K562 (cell line): Measurements from ENCODE around the gene ALK. TPM values are rescaled to one million over a fixed set of nuclear protein-coding genes. Genes with fewer than 3 reads are reported as not detected.

Source experiments
- ATAC-seq: fragments of 200-7000 bp; cut with Tn5 transposase; 3 replicates; pipeline ENCODE4 v1.9.1; 2020; ENCODE audit warnings: moderate library complexity
- BruUV-seq: library from RNA; stranded (reverse); fragments of 400-500 nt; replicated peaks from 2 replicates; lab custom pipeline; 2021; lab: Mats Ljungman, UMichigan
- CTCF ChIA-PET: fragments of 300-600 bp; formaldehyde crosslinking; extraction: SDS; loops from one replicate; lab custom pipeline; 2021; ENCODE audit warnings: low intra/inter-chr PET ratio; lab: Yijun Ruan, JAX
- POLR2A ChIA-PET: fragments of 300-600, 350-650 bp; sonication (Branson Sonifier 250); formaldehyde crosslinking; extraction: SDS; loops from one replicate; lab custom pipeline; 2021; ENCODE audit warnings: antibody characterized with exemption, inconsistent platforms; lab: Yijun Ruan, JAX
- DNase-seq, 4 experiments: peaks; one replicate each; pipeline versions ENCODE4 v3.0.0 to v3.0.0-alpha.2; 2011 to 2018; ENCODE audit warnings: low spot score in 3 of 4, mixed read lengths in 3 of 4; ENCODE audit errors: extremely low read depth in 1 of 4
- FAIRE-seq: peaks from 2 replicates; lab custom pipeline; 2011; peaks lifted over from hg19 to GRCh38; lab: Jason Lieb, UNC
- H2AFZ ChIP-seq: 2 replicates; pipeline ENCODE4 v1.6.0; 2011; ENCODE audit warnings: low read depth, low read length, control low read depth, inconsistent platforms
- H3K27ac ChIP-seq: fragments of 200-600 bp; 3 replicates; pipeline ENCODE4 v1.8.0; 2011; ENCODE audit warnings: low read depth, mild to moderate bottlenecking, control low read depth, inconsistent platforms, low read length, moderate library complexity, mixed read lengths; ENCODE audit errors: extremely low read depth
- H3K27me3 ChIP-seq, 2 experiments: fragments of 300-600 bp in 1 of 2; 2 replicates in 1 of 2; 3 replicates in 1 of 2; pipeline versions ENCODE4 v1.6.0 to v1.8.0; 2011; ENCODE audit warnings: inconsistent platforms in 2 of 2, low read length in 2 of 2, mild to moderate bottlenecking in 1 of 2, mixed read lengths in 1 of 2, moderate library complexity in 1 of 2; ENCODE audit not compliant: control insufficient read depth in 2 of 2, insufficient read depth in 2 of 2
- H3K36me3 ChIP-seq: fragments of 300-600 bp; 3 replicates; pipeline ENCODE4 v1.8.0; 2011; ENCODE audit warnings: mild to moderate bottlenecking, low read length, inconsistent platforms; ENCODE audit not compliant: control insufficient read depth, insufficient read depth
- H3K4me1 ChIP-seq, 2 experiments: fragments of 200-600 bp in 1 of 2; replicated peaks in 1 of 2; 2 replicates in 1 of 2; 3 replicates in 1 of 2; pipeline versions ENCODE4 v1.5.1 to v1.8.0; 2011; ENCODE audit warnings: inconsistent platforms in 2 of 2, low read length in 2 of 2, mild to moderate bottlenecking in 1 of 2, mixed read lengths in 1 of 2, moderate library complexity in 1 of 2; ENCODE audit not compliant: control insufficient read depth in 2 of 2, insufficient read depth in 2 of 2
- H3K4me2 ChIP-seq: 2 replicates; pipeline ENCODE4 v1.6.1; 2011; ENCODE audit warnings: low read length, control low read depth, inconsistent platforms, mixed read lengths; ENCODE audit not compliant: insufficient read depth
- H3K4me3 ChIP-seq: fragments of 200-600 bp; sonication (generic), shearing (Covaris generic); 2 replicates; pipeline ENCODE4 v1.5.1; 2016; ENCODE audit warnings: control low read depth, inconsistent platforms
- H3K79me2 ChIP-seq: fragments of 200-600 bp; 3 replicates; pipeline ENCODE4 v1.8.0; 2011; ENCODE audit warnings: low read length, inconsistent platforms; ENCODE audit not compliant: control insufficient read depth, insufficient read depth
- H3K9ac ChIP-seq, 2 experiments: 2 replicates each; pipeline versions ENCODE4 v1.6.0 to v1.6.1; 2011; ENCODE audit warnings: low read depth in 2 of 2, low read length in 2 of 2, control low read depth in 1 of 2, inconsistent platforms in 1 of 2, mild to moderate bottlenecking in 1 of 2, mixed read lengths in 1 of 2; ENCODE audit not compliant: insufficient read depth in 1 of 2
- H3K9me1 ChIP-seq: one replicate; pipeline ENCODE4 v1.6.0; 2011; ENCODE audit warnings: inconsistent platforms, mild to moderate bottlenecking, low read length, moderate library complexity; ENCODE audit not compliant: control insufficient read depth, insufficient read depth
- H3K9me3 ChIP-seq: replicated peaks from 2 replicates; pipeline ENCODE4 v1.5.1; 2011; ENCODE audit warnings: low read depth, low read length, inconsistent platforms; ENCODE audit not compliant: control insufficient read depth, insufficient read depth
- H4K20me1 ChIP-seq: replicated peaks from 2 replicates; pipeline ENCODE4 v1.6.1; 2011; ENCODE audit warnings: low read length, inconsistent platforms, mixed read lengths; ENCODE audit not compliant: control insufficient read depth, insufficient read depth
- BRF1 ChIP-seq: IDR thresholded peaks from 3 replicates; pipeline ENCODE4 v1.6.1; 2011; ENCODE audit warnings: borderline replicate concordance, mild to moderate bottlenecking; ENCODE audit not compliant: insufficient read length; ENCODE audit errors: extremely low read depth
- CBX2 ChIP-seq: fragments of 200-600 bp; sonication (generic); IDR thresholded peaks from one replicate; pipeline ENCODE4 v1.6.1; 2012; ENCODE audit warnings: mild to moderate bottlenecking, low read length, inconsistent platforms; ENCODE audit not compliant: insufficient read depth, poor library complexity, severe bottlenecking
- HDAC6 ChIP-seq: IDR thresholded peaks from 2 replicates; pipeline ENCODE4 v1.6.1; 2012; ENCODE audit warnings: low read depth, mild to moderate bottlenecking, control low read depth, inconsistent platforms, low read length, moderate library complexity
- HDAC8 ChIP-seq: fragments of 450-650 bp; IDR thresholded peaks from 2 replicates; pipeline ENCODE4 v1.6.1; 2016; ENCODE audit warnings: mild to moderate bottlenecking, missing genetic modification characterization, moderate library complexity, missing compliant biosample characterization
- HMGN3 ChIP-seq: IDR thresholded peaks from 2 replicates; pipeline ENCODE4 v1.6.1; 2011; ENCODE audit warnings: borderline replicate concordance, low read depth, mild to moderate bottlenecking, mixed read lengths, low read length; ENCODE audit not compliant: insufficient read length; ENCODE audit errors: extremely low read depth
- KLF6 ChIP-seq: fragments of 250-450 bp; sonication (Bioruptor Pico); IDR thresholded peaks from 2 replicates; pipeline ENCODE4 v1.4.0; 2020; ENCODE audit warnings: mild to moderate bottlenecking, moderate library complexity, borderline replicate concordance
- POLR3A ChIP-seq: IDR thresholded peaks from 2 replicates; pipeline ENCODE4 v1.6.1; 2011; ENCODE audit warnings: borderline replicate concordance, mild to moderate bottlenecking, moderate library complexity; ENCODE audit not compliant: insufficient read length, insufficient read depth; ENCODE audit errors: extremely low read depth
- SMARCA4 ChIP-seq: fragments of 450-650 bp; IDR thresholded peaks from 2 replicates; pipeline ENCODE4 v1.6.1; 2016
- TAF1 ChIP-seq: IDR thresholded peaks from 2 replicates; pipeline ENCODE4 v1.6.1; 2011; ENCODE audit warnings: mild to moderate bottlenecking, low read length, moderate library complexity; ENCODE audit not compliant: insufficient read depth, control insufficient read depth, severe bottlenecking; ENCODE audit errors: extremely low read depth
- XRCC3 ChIP-seq: fragments of 450-650 bp; IDR thresholded peaks from 2 replicates; pipeline ENCODE4 v1.6.1; 2017; ENCODE audit warnings: mild to moderate bottlenecking, moderate library complexity
- ZBTB34 ChIP-seq: fragments of 250-450 bp; sonication (Bioruptor Pico); IDR thresholded peaks from 2 replicates; pipeline ENCODE4 v1.8.0; 2021; ENCODE audit warnings: mild to moderate bottlenecking, moderate library complexity
- whole genome bisulfite sequencing: fragments of 100-300 bp; shearing (Covaris generic); methylation state at CpG from one replicate; pipeline ENCODE4 v1.1.6; 2016; ENCODE audit warnings: low coverage, mixed read lengths; ENCODE audit not compliant: insufficient coverage; ENCODE audit errors: missing lambda C conversion rate; 5-methylcytosine and 5-hydroxymethylcytosine counted together
- in situ Hi-C: fragments of 300-500 bp; cut with MboI; formaldehyde crosslinking; loops from 4 replicates; pipeline ENCODE4 v1.15.0; 2018; ENCODE audit warnings: inconsistent platforms, mixed read lengths
- intact Hi-C: fragments of 100-400 bp; cut with micrococcal nuclease; formaldehyde crosslinking; loops from 2 replicates; pipeline ENCODE4 v1.14.2; 2022
- polyA plus RNA-seq, 8 experiments: library from polyadenylated mRNA; depleted of rRNA in 4 of 8; stranded (reverse) in 5 of 8; unstranded in 3 of 8; fragments of >200 nt; fragmentation: Nextera tagmentation in 2 of 8; fragmentation: Illumina TruSeq in 1 of 8; extraction: Ambion mirVana in 2 of 8; extraction: Trizol in 1 of 8; gene quantifications; 2 replicates each; pipeline versions ENCODE4 v1.2.1 to v1.2.3, GENCODE V29; 2011 to 2014; ENCODE audit warnings: inconsistent platforms in 1 of 8, missing spikeins in 1 of 8
- total RNA-seq, 7 experiments: library from RNA; depleted of rRNA in 6 of 7; stranded (reverse); fragments of >200 nt in 6 of 7; fragmentation: Illumina TruSeq in 2 of 7; extraction: Trizol in 2 of 7; gene quantifications; 2 replicates each; pipeline versions ENCODE4 v1.2.1 to v1.2.3, GENCODE V29; 2011 to 2021; ENCODE audit warnings: low replicate concordance in 1 of 7
- TF ChIP-seq, protein P1 (sequence below): sonication (generic); formaldehyde crosslinking; IDR thresholded peaks from 2 replicates; pipeline ENCODE4 v1.8.0; 2022; ENCODE audit warnings: mild to moderate bottlenecking, missing genetic modification reagents, borderline replicate concordance

Gene ALK
- total and polyA plus RNA-seq, 9 of the 15 experiments (the other 6 are each of a cell fraction or from before 2014, with no cell fraction given), result not detected

- ChIA-PET POLR2A (no interaction called here), CTCF (no interaction called here)
- H3K9me1 ChIP-seq, result no peaks in the 10 kb centered on the region
- ATAC-seq (no peak), DNase-seq (no peak), FAIRE-seq (no peak)
- no peak overlapping the region for H3K4me2 ChIP-seq
- no peaks in the 10 kb centered on the region for H3K79me2 ChIP-seq
- H3K36me3 ChIP-seq, result no peaks in the 10 kb centered on the region
- no peak overlapping the region for H3K27ac ChIP-seq
- WGBS, result 0% methylated on average over 6 of the region's 8 CpGs
- intact Hi-C loops, result no loop called here
- no peak for TF ChIP-seq POLR3A
- TF ChIP-seq KLF6, result no peak
- no peak for TF ChIP-seq ZBTB34 (CRISPR knock-in tag)
- no peak for TF ChIP-seq SMARCA4
- TF ChIP-seq BRF1, result no peak
- TF ChIP-seq, protein P1, sequence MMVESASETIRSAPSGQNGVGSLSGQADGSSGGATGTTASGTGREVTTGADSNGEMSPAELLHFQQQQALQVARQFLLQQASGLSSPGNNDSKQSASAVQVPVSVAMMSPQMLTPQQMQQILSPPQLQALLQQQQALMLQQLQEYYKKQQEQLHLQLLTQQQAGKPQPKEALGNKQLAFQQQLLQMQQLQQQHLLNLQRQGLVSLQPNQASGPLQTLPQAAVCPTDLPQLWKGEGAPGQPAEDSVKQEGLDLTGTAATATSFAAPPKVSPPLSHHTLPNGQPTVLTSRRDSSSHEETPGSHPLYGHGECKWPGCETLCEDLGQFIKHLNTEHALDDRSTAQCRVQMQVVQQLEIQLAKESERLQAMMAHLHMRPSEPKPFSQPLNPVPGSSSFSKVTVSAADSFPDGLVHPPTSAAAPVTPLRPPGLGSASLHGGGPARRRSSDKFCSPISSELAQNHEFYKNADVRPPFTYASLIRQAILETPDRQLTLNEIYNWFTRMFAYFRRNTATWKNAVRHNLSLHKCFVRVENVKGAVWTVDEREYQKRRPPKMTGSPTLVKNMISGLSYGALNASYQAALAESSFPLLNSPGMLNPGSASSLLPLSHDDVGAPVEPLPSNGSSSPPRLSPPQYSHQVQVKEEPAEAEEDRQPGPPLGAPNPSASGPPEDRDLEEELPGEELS (CRISPR knock-in tag), result no peak
- no peak for TF ChIP-seq CBX2
- no peak for TF ChIP-seq HMGN3
- no peak for TF ChIP-seq TAF1
- TF ChIP-seq HDAC8 (tag), result no peak
- no peak for TF ChIP-seq HDAC6
- no peak for TF ChIP-seq XRCC3
- no peaks in the 10 kb centered on the region for H3K27me3 ChIP-seq
- no peak overlapping the region for H2AFZ ChIP-seq
- no peaks in the 10 kb centered on the region for H3K4me1 ChIP-seq
- in situ Hi-C loops, result no loop called here
- no TSS peak for BruUV-seq
- no peaks in the 10 kb centered on the region for H3K9me3 ChIP-seq
- H4K20me1 ChIP-seq, result no peaks in the 10 kb centered on the region
- no peak overlapping the region for H3K9ac ChIP-seq
- H3K4me3 ChIP-seq, result no peak overlapping the region
Measured at GRCh38 chr2:29290293-29291047, 630.9 kb downstream of the ALK start.
